Thoracic aorta (tissue), 2 donors: Measurements from ENCODE around the gene CD80. TPM values are rescaled to one million over a fixed set of nuclear protein-coding genes. Genes with fewer than 3 reads are reported as not detected.

Experiments used
- ATAC-seq: fragments of 150-250 bp; one replicate; pipeline ENCODE4 v1.8.0; 2017; ENCODE audit warnings: low read depth; ENCODE audit not compliant: insufficient number of reproducible peaks, low FRiP score
- DNase-seq: peaks from one replicate; pipeline ENCODE4 v3.0.0-alpha.2; 2020; ENCODE audit warnings: low spot score
- H3K27ac ChIP-seq, 2 donors: fragments of 200-600 bp; sonication (generic); 1 replicate in 1 of 2; 2 replicates in 1 of 2; pipeline ENCODE4 v1.5.1; 2016; ENCODE audit warnings: mild to moderate bottlenecking in 2 of 2, moderate library complexity in 2 of 2
- H3K27me3 ChIP-seq: fragments of 200-600 bp; sonication (generic); replicated peaks from 2 replicates; pipeline ENCODE4 v1.6.0; 2016; ENCODE audit warnings: mild to moderate bottlenecking; ENCODE audit not compliant: insufficient read depth
- H3K36me3 ChIP-seq: fragments of 200-600 bp; sonication (generic); one replicate; pipeline ENCODE4 v1.5.1; 2016
- H3K4me1 ChIP-seq, 2 donors: fragments of 200-600 bp; sonication (generic); 1 replicate in 1 of 2; 2 replicates in 1 of 2; pipeline versions ENCODE4 v1.5.1 to v1.6.0; 2016; ENCODE audit warnings: low read depth in 2 of 2, mild to moderate bottlenecking in 1 of 2; ENCODE audit not compliant: control insufficient read depth in 1 of 2
- H3K4me3 ChIP-seq: fragments of 200-600 bp; sonication (generic); 2 replicates; pipeline ENCODE4 v1.5.1; 2016; ENCODE audit warnings: mild to moderate bottlenecking
- H3K9me3 ChIP-seq: fragments of 200-600 bp; sonication (generic); 2 replicates; pipeline ENCODE4 v1.5.1; 2016
- total RNA-seq, 2 donors: library from RNA; depleted of rRNA; stranded (reverse); fragments of >200 nt; gene quantifications; one replicate each; pipeline versions ENCODE4 v1.1.0 to v1.2.3, GENCODE V29; 2016
- TF ChIP-seq, protein P1 (sequence below): fragments of 200-600 bp; sonication (generic); IDR thresholded peaks from one replicate; pipeline ENCODE4 v1.5.1; 2019; ENCODE audit warnings: antibody characterized with exemption

The CD80 gene
- total RNA-seq, 2 donors from 2014 or later: 0.14 TPM; not detected in 1

DNA sequence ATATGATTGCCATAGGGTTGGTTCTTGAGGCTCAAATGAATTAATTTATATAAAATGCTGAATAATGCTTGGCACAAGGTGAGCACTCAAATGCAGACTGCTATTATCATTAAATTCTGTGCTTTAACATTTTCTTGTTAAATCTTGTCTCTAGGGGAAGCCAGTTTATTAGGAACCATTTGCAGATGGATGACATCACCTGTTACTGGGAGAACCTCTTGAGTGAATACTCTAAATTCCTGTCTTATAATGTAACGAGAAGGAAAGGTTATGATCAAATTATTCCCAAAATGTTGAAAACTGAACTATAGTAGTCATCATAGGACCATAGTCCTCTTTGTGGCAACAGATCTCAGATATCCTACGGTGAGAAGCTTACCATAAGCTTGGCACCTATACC is 67.3 kb downstream of the CD80 start:
- TF ChIP-seq, protein P1, sequence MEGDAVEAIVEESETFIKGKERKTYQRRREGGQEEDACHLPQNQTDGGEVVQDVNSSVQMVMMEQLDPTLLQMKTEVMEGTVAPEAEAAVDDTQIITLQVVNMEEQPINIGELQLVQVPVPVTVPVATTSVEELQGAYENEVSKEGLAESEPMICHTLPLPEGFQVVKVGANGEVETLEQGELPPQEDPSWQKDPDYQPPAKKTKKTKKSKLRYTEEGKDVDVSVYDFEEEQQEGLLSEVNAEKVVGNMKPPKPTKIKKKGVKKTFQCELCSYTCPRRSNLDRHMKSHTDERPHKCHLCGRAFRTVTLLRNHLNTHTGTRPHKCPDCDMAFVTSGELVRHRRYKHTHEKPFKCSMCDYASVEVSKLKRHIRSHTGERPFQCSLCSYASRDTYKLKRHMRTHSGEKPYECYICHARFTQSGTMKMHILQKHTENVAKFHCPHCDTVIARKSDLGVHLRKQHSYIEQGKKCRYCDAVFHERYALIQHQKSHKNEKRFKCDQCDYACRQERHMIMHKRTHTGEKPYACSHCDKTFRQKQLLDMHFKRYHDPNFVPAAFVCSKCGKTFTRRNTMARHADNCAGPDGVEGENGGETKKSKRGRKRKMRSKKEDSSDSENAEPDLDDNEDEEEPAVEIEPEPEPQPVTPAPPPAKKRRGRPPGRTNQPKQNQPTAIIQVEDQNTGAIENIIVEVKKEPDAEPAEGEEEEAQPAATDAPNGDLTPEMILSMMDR: no peak
- peaks cover 6% of the 10 kb centered on the region for H3K36me3 ChIP-seq
- no peak for ATAC-seq

DNA sequence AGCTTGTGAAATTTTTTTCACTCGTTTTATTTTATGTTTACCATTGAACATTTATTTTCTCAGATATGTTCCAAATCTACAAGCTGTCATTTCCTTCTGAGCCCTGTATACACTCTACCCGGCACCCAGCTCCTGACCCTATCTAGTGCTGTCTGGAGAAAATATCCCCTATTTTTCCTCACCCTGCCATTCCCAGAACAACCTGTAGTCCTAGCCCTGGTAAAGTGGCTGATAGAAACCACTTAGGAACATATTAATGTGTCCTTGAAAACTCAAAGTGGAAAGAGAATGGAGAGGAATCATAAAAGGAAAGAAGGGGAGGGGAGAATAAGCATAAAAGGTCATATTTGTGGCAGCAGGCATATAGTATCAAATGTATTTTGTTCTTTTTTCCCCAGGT is 69.3 kb downstream of the CD80 start:
- Histone ChIP-seq H3K36me3 (peaks cover 14% of the 10 kb centered on the region), H3K27me3 (no peaks in the 10 kb centered on the region), H3K4me1 (no peaks in the 10 kb centered on the region), H3K27ac (no peak overlapping the region), H3K9me3 (no peaks in the 10 kb centered on the region), H3K4me3 (no peak overlapping the region)
- TF ChIP-seq, protein P1: no peak
- no peak for DNase-seq
- ATAC-seq: no peak

More for the DNA sequence above, 67.3 kb downstream of the CD80 start:
- Histone ChIP-seq H3K27ac (no peak overlapping the region), H3K4me3 (no peak overlapping the region), H3K9me3 (no peaks in the 10 kb centered on the region), H3K4me1 (peaks cover 0 to 2% of the 10 kb centered on the region in 2 donors), H3K27me3 (no peaks in the 10 kb centered on the region)
- DNase-seq: no peak

DNA sequence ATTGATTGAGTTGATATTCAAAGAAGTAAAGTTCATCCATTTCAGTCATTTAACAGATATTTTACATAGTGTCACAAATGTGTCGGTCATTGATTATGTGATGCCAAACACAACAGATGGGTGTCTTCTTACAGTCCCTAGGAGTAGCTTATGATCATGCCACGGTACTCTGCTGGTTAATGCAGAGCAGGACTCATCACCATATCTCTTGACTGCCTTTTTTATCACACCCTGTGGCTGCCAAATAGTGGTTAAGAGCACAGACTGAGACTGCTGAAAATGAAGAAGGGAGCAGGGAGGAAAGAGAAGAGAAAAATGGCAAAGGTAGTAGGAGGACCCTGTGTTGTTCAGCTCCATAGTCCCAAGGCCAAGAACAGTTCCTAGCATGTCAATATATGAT is 73.9 kb downstream of the CD80 start:
- H3K27ac ChIP-seq: no peak overlapping the region
- no peak for DNase-seq
- H3K27me3 ChIP-seq: no peaks in the 10 kb centered on the region
- TF ChIP-seq, protein P1: no peak
- no peaks in the 10 kb centered on the region for H3K4me1 ChIP-seq
- H3K36me3 ChIP-seq: peaks cover 14% of the 10 kb centered on the region
- no peak overlapping the region for H3K4me3 ChIP-seq
- H3K9me3 ChIP-seq: no peaks in the 10 kb centered on the region
- no peak for ATAC-seq

DNA sequence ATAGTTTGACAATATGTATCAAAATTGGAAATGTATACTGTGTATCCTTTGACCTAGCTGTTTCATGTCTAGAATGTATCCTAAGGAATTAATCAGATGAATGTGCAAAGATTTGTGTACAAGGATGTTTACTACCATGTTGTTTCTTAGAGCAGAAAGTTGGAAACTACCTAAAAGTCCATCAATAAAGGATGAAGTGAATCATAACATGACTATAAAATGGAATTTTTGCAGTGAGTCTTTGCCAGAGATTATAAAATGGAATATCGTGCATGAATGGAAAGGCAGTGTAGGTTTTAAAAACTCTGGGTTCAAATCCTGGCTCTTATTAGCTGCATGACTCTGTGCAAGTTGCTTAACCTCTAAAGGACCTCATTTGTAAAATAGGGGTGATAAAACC is 76.3 kb downstream of the CD80 start:
- no peaks in the 10 kb centered on the region for H3K27me3 ChIP-seq
- H3K4me1 ChIP-seq: no peaks in the 10 kb centered on the region
- TF ChIP-seq, protein P1: no peak
- no peak overlapping the region for H3K4me3 ChIP-seq
- ATAC-seq (no peak), DNase-seq (no peak)
- no peak overlapping the region for H3K27ac ChIP-seq
- peaks cover 11% of the 10 kb centered on the region for H3K36me3 ChIP-seq
- no peaks in the 10 kb centered on the region for H3K9me3 ChIP-seq

DNA sequence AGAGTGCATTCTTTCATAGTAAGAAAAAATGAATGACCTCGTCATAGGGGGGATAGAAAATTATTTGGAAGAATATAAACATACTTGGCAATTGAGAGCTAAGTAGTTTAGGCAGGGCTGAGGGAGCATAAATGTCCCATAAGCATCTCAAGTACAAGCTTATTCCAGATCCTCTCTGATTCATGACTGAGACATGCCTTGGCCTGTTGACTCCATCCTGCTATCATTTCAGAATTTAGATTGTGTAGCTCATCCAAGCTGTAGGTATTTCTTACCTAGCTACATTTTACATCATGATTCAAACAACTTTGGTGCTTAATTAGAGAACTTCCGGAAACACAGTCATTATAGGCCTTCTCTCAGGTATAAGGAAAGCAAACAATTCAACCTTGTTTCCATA is 78.3 kb downstream of the CD80 start:
- no peak overlapping the region for H3K4me3 ChIP-seq
- no peak overlapping the region for H3K27ac ChIP-seq
- DNase-seq (no peak), ATAC-seq (no peak)
- H3K4me1 ChIP-seq: no peaks in the 10 kb centered on the region
- peaks cover 23% of the 10 kb centered on the region for H3K36me3 ChIP-seq
- TF ChIP-seq, protein P1: no peak
- H3K27me3 ChIP-seq: no peaks in the 10 kb centered on the region
- H3K9me3 ChIP-seq: no peaks in the 10 kb centered on the region

Other genes starting within 250 kb of the CD80 start
- 10 to 100 TPM; 34.3 to 43.7 TPM for gene TMEM39A, start 96.0 kb downstream of the CD80 start, total RNA-seq
- 10 to 100 TPM; 11.0 to 35.9 TPM for gene POGLUT1, start 90.7 kb downstream of the CD80 start, total RNA-seq
- 10 to 100 TPM; 28.8 to 49.1 TPM for gene TIMMDC1, start 61.1 kb downstream of the CD80 start, total RNA-seq
- 10 to 100 TPM; 18.5 to 22.7 TPM for gene ADPRH, start 19.9 kb upstream of the CD80 start, total RNA-seq
- 10 to 100 TPM in 1 of 2 donors, 1 to 10 TPM in 1; 4.9 to 20.8 TPM for gene PLA1A, start 38.3 kb upstream of the CD80 start, total RNA-seq
- 10 to 100 TPM; 13.3 to 35.2 TPM for gene POPDC2, start 101.0 kb upstream of the CD80 start, total RNA-seq
- gene COX17, start 117.8 kb upstream of the CD80 start, total RNA-seq: 10 to 100 TPM; 15.2 to 51.3 TPM
- gene CFAP91, start 143.4 kb upstream of the CD80 start, total RNA-seq: 10 to 100 TPM in 1 of 2 donors, not detected in 1; 11.4 TPM
- not detected for gene NR1I2, start 222.5 kb upstream of the CD80 start, total RNA-seq